NCI-H2029 (cell line): ENCODE results near the gene SMOC1.
"Not testable (repeated sequence)": the region's sequence is repeated elsewhere in the genome, so short reads cannot be mapped to it uniquely, and the experiment has no call there.

Source experiments
- DNase-seq: peaks from one replicate; lab custom pipeline; 2025; lab: John Stamatoyannopoulos, UW

Gene SMOC1

DNA sequence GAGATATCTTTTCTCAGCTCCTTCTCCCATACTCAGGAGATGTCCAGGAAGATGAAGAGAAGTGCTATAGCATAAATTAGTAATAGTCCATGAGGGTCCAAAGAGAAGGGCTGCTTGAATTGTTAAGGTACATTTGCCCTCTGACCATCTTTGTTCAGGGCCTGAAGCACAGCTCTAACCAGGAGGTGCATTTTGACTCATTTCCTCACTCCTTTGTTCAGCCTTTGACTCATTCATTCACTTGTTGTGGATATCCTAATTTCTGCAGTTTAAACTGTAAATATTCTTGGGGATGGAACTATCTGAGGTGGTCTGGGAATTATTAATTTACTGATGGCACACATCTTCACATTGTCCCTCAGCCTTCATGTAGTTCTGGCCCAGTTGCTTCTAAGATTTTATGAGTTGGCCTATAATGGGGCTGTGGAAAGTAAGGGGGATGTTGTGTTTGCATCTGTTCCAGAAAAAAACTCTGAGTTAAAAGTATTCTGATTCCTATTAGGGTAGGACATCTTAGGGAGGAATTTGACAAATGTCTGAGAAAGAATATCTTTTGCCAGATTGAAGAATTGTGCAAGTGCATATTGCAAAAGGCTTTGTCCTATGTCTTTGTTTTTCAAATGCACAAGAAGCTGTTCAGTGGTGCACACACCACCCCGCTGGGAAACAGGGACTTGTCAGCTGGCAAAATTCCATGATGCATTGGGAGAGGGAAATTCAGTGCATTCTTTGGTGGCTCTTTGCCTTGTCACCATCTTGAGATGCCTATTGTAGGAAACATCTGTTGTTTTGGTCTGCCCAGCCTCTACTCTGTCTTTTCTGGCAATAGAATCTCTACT lies 22.1 kb downstream of the SMOC1 start:
- no peak for DNase-seq

DNA sequence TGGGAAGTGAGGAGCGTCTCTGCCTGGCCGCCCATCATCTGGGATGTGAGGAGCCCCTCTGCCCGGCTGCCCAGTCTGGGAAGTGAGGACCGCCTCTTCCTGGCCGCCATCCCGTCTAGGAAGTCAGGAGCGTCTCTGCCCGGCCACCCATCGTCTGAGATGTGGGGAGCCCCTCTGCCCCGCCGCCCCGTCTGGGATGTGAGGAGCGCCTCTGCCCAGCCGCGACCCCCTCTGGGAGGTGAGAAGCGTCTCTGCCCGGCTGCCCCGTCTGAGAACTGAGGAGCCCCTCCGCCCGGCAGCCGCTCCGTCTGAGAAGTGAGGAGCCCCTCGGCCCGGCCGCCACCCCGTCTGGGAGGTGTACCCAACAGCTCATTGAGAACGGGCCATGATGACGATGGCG lies 23.8 kb downstream of the SMOC1 start:
- DNase-seq: not testable (repeated sequence)

DNA sequence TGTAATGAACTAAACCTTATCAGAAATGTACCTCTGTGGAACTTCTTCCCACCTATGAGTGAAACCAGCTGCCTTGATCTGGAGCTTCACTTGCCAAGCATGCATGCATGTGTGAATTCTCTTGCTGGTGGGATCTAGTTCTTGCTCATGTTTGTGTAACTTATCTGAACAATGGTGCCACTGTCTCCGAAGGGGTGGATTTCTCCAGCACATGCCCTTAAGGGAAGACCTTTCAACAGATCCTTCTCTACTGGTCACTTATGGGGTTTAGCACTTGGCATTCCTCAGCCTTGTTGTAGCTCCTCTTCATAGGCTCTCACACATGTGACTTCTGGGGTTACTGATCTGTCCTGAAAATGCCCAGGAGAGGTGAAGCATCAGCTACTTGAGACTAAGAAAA lies 25.0 kb downstream of the SMOC1 start:
- DNase-seq: no peak

DNA sequence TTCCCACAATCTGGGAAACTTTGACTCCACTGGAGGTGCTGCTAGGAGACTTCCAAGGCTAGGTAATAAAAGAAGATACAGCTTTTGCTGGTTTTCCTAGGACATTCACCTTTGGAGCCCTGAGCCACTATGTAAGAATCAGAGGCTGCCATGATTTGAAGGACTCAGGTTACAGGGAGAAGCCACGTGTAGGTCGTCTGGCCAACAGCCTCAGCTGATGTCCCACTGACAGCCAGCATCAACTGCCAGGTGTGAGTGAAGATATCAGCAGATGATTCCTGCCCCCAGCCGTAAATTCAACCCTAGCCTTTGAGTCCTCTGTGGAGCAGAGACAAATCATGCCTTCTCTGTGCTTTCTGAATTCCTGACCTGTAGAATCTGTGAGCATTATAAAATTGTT lies 27.0 kb downstream of the SMOC1 start:
- no peak for DNase-seq

DNA sequence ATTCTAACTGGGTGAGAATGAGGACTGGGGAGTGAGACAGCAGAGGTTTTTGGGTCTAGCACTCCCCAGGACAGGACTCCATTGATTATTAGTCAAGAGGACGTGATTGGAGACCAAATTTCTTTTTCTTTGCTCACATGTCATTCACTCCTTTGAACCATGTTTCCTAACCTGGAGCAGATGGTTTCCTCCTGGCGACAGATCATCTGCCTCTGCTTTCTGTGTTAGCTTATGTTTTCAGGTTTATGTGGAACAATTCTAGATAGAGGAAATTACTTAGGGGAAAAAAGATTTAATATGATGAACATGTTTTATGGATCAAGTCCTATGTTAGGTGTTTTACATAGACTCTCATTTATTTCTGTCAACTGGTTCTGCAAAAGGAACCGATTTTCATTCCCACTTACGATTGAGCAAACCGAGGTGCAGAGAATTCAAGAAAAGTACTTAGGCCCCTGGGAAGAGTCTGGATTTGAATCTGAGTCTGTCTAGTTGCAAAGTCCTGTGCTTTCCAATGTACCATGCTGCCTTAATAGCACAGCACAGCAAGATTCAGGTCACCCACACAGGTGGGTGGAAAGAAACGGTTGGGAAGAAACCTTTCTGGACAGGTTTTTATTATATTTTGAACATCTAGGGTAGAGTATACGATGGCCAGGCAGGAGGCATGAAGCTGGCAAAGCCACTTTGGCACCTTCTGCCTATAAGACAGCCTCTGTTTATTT lies 30.8 kb downstream of the SMOC1 start:
- DNase-seq: no peak

DNA sequence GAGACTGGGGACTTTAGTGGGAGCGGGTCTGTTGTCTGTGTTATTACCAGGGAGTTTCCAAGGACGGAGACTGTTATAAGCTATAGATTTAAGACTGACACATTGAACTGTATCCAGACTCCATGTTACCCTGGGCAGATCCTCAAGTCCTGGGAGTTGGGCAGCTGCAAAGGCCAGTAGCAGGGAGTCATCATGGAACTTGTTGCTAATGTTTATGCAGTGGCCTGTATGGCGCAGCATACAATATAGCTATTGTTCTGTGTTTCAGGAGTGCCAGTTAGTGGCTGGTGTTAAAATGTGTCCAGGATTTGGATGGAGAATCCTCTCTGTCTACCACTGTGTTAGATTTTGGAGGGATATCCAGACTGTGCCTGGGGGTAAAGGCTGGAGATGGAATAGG lies 31.7 kb downstream of the SMOC1 start:
- no peak for DNase-seq

DNA sequence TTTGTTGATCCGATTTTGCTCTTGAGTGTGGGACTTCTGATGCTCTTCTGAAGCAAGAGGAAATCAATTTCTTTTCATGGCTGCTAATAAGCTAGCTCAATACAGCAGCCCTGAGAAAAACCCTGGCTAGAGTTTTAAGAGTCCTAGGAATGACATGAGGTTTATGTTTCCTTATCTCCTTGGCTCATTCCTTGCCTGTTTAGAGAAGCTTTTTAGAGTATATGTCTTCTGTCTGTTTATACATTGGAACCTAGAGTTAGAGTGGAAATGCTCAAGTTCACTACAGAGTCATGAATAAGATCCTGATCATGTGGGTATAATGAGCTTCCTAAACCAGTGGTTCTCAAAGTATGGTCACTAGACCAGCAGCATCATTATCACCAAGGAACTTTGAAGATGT lies 34.5 kb downstream of the SMOC1 start:
- DNase-seq: no peak

DNA sequence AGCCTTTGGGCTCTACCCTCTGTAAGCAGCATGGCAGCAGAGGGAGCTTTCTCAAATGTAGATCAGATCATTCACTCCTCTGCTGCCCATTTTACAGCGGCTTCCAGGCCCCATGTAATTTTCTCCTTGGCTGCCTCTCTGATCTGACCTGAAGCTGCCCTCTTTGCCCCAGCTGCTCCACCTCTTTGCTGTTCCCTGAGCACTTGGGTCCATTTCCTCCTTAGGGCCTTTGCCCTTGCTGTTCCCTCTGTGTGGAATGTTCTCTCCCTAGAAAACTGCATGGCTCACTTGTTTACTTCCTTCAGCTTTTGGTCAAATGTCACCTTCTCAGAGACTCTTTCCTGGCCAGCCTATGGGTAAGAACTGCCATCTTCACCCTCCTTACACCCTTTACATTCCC lies 37.2 kb downstream of the SMOC1 start:
- DNase-seq: no peak

DNA sequence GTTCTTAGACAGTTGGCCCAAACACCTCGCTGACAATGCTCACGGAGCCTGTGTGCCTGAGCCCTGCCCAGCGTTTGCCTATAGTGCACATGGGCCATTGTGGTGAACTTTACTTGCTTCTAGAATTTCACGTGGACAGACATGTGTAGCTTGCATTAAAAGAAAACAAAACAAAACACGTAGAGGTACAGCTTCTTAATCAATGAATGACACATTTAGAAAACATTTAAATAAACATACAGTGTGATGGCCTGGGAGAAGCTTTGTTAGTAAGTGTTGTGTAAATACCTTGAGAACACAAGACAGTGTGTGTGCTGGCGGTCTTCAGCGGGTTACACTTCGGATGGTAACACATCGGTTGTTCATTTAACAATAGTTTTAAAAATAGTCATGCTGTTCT lies 38.1 kb downstream of the SMOC1 start:
- DNase-seq: no peak

DNA sequence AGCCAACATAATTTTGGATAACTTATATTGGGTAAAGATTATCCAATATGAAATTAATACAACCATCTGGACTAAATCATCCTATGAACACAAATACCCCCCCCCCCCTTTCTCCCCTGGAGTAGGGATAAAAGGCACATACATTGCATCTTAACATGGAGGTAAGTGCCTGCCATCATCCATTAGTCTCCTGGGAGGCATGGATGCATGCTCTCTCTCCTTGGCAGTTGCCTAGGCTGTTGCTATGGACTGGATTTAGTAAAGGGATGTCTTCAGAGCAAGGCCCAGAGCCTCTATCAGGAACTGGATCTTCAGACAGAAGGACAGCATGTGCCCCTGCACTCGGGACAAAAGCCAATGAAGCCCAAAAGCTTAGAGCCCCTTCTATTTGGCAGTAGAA lies 40.6 kb downstream of the SMOC1 start:
- no peak for DNase-seq

DNA sequence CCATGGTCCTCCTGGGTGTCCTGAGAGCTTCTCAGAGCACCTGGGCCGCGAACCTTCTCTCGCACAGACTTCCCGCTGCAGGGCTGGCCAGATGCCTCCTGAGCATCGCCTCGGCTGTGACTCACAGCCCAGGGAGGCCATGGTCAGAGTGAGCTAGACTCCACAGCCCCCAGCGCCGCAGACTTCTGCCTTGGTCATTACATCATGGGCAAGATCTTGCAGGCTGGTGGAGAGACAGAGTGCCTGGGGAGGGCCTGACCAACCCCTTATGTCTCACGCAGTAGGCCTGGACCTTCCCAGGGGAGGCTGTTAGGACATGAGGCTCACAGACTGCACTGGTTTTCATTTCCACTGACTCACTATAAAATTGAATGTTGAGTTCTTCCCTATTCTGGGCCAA lies 41.8 kb downstream of the SMOC1 start:
- no peak for DNase-seq

DNA sequence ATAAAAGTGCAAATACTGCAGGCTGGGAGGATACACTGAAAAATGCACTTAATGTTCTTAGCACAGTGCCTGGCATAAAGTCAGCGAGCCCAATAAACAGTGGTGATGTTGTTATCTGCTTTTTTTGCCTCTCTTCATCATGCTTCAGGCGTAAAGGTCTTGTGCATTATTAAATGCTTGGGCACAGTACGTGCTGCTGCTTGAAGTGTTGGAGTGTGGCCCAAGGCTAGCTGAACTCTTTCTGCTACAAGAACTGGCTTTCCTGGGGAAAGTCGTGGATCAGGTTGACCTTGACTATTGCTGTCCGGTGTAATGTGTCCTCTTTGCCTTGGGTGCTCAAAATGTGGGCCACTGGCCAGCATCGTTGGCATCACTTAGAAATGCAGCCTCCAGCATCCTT lies 43.0 kb downstream of the SMOC1 start:
- no peak for DNase-seq

DNA sequence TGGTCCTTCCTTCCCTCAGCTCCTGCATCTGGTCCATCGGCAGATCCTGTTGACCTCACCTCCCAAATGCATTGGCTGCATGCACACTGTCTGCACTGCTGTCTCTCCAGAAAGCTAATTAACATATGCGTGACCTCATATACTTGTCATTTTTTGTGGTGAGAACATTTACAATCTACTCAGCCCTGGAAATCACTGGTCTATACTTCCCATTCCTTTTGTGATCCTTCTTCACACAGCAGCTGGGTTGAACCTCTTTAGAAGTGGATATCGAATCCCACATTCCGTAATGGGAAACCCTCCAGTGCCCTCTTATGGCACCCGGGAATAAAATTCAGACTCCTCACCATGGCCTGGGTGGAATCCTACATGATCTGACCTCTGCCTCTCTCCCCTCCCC lies 45.0 kb downstream of the SMOC1 start:
- DNase-seq: no peak

DNA sequence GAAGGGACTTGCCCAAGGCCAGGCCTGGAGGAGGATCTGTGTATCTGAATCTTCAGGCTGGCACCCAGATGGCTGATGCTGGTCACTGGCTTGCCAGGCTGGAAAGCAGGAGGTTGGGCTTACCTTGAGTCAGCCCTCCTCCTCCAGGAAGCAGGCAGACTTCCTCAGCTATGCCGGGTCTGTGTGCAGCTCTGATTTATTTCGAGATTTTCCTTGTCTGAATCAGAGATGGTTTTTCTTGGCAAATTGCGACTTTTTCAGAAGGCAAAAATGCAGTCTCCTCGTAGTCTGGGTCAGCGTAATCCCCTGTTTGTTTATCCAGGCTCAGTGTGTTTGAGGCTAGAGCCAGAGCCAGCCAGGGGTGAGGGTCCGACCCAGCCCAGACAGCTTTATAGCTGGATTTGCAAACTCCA lies 48.9 kb downstream of the SMOC1 start:
- DNase-seq: no peak

DNA sequence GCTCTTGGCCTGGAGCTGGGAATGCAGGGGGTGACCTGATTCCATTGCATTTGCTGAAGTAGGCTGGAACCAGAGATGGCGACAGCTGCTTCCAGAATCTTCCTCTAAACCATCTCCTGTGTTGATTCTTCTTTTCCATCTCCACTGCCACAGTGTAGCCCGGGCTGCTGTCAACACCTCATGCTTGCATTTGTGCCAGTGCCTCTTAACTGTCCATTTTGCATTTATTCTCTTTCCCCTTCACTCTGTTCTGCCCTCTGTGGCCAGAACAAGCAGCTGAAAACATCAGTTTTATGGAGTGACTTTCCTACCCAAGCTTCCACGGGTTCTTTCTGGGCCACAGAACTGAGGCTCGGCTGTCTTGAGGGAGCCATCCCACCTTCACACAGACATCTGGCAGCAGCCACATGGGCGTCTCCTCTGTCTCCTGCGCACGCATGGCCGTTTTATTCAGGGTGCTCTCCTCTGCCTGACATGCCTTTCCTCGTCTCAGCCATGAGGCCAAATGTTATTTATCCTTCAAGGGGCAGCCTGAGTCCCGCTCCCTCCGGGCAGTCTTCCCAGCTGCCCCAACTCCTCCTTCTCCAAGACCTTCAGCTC lies 51.7 kb downstream of the SMOC1 start:
- DNase-seq: no peak

DNA sequence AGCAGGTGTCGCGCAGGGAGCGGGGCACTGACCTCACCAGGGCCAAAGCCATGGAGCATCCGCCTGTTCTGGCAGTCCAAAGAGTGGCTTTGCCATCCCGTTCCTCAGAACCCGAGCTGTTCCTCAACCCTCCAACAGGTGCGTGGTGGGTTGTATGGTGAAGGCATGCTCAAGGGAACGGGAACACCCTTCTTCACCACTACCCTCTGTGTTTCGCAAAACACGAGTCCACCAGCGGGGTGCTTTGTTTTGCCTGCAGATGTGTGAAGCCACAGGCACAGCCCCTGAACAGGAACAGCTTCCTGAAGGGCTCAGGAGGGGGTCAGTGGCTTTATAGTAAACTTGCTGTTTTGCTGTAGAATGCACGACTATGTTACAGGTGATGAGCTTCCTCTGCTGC lies 52.7 kb downstream of the SMOC1 start:
- no peak for DNase-seq

DNA sequence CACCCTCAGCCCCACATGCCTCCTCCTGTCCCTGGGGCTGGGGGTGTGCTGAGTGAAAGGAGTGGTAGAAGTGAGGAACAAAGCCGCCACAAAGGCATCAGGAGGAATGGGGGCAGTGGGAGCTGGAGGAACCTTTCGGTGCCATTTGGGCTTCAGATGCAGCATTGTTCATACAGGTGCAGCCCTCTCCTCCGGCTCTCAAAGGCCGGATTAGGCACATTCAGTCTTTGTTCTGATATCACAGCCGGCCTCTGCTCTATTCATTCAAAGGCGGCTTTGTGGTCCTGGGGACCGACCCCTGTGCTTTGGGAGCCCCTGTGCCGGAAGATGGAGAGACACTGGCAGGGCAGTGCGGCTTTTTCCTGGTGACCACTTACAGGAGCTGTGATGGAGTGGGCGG lies 53.2 kb downstream of the SMOC1 start:
- DNase-seq: no peak

DNA sequence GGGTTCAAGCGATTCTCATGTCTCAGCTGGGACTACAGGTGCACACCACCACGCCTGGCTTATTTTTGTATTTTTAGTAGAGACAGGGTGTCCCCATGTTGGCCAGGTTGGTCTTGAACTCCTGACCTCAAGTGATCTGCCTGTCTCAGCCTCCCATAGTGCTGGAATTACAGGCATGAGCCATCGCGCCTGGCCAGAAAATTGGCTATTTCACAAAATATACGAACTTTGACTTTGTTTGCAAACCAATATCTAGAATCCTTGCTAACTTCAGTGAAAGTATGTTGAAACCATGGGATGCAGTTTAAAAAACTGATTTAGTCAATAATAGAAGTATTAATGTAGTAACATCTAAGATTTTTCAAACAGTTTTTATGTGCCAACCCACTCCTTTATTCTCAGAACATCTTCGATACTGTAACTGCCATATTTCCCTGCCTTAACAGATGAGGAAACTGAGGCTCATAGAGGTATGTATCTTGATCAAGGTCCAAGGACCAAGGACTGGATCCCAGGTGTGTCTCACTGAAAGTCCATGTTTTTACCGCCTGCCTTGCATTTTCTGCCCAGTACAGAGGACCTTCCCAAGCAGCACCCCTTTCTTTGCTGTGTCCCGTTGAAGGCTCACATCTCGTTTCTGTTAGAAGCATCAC lies 54.5 kb downstream of the SMOC1 start:
- DNase-seq: no peak

DNA sequence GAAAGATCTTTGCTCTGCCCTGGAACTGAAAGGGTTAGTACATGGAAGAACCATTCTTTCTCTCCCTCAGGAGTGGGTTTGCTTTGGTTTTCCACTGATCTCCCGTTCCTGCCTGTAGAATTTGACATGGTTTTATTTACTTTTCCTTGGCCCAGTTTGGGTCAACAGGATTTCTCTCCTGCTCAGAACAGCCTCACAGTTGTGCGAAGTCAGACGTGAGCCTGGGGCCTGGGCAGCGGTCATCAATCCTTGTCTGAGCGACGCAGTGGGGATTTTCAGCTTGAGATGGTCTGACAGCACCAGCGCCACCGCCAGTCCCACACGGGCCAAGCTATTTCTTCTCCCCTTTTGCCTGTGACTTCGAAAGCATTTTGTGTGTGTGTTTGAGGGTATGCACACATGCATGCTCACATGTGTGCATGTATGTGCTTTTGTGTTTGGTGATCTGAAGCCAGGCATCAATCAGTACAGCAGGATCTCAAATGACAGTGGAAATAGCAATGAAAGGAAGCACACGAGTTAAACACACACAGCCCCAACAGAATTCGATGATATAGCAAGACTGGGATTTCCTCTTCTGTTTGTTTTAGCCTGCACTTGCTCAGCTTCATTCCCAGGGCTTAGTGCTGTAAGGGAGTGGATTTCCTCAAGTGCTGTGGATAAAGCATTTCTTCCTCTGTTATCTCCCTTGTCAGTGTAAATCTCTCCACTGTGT lies 58.3 kb downstream of the SMOC1 start:
- no peak for DNase-seq

DNA sequence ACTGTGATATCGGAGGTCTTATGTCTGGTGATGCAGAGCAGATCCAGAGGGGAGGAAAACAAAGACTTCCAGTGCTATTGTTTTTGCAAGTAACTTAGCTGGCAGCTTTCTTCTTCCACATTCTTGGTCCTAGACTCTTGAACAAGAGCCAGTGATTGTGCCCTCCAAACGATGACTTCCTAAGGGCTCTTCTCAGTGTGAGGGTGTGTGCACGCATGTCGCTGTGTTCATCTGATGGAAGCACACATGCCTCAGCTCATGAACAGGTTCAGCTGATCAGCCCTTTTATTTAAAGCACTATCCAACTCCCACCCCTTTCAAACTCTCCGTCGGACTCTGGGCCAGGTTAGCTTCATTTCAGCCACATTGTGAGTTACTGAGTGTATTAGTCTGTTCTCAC lies 59.5 kb downstream of the SMOC1 start:
- DNase-seq: no peak

DNA sequence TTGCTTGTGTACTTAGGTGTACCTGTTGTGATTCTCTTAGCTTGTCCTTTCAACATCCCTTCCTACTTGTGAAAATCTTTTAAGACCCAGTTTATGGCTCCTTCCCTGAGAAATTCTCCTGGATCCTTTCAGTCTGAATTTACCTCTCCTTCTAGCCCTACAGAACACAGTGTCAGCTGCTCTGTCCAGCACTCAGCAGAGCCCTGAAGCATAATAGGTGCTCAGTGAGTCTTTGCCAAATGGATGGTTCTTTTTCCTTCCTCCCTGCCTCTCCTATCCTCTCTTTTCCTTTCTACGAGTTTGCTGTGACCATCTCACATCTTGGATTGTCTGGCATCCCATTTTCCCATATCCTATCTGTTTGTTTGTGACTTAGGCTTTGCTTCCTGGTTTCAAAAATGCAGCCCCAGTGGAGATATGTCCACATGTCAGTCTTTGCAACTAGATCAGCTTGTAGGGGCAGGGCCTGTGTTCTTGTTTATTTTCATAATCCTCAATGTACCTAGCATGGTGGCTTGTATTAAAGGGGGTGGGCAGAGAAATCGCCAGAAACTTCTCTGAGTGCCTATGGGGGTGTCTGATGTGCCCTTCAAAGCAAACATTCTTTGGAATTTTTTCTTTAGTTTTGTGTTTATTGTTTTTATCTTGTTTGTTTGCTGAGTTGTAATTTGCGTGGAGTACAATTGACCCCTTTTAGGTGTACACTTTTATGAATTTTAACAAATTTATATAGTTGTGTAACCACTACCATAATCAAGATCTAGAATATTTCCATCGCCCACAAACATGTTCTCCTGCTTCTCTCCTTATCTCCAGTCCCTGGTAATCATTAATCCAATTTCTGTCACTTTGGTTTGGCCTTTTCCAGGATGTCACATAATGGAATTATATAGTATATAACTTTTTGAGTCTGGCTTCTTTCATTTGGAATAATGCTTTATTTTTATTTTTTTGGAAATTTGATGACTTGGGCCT lies 62.8 kb downstream of the SMOC1 start:
- DNase-seq: no peak
